B cell (primary cell): ENCODE results near the gene CDK4. TPM values are rescaled to one million over a fixed set of nuclear protein-coding genes. Genes with fewer than 3 reads are reported as not detected.

Experiments
- ATAC-seq: fragments of 200-7000 bp; cut with Tn5 transposase; one replicate; pipeline ENCODE4 v1.10.0; 2021; ENCODE audit warnings: low read depth, mild to moderate bottlenecking, moderate number of reproducible peaks, moderate library complexity
- CTCF ChIA-PET: fragments of 350-600 bp; sonication (Branson Sonifier 250); formaldehyde crosslinking; loops from one replicate; lab custom pipeline; 2021; ENCODE audit warnings: antibody characterized with exemption, inconsistent platforms; lab: Charles Lee
- POLR2A ChIA-PET: fragments of 350-600 bp; sonication (Branson Sonifier 250); formaldehyde crosslinking; loops from one replicate; lab custom pipeline; 2021; ENCODE audit warnings: antibody characterized with exemption; lab: Charles Lee
- DNase-seq: peaks from one replicate; pipeline ENCODE4 v3.0.0; 2013
- H2AFZ ChIP-seq: 2 replicates; pipeline ENCODE4 v1.6.1; 2012; ENCODE audit warnings: mild to moderate bottlenecking, low read depth, low read length; ENCODE audit not compliant: insufficient read depth, poor library complexity, severe bottlenecking
- H3K27ac ChIP-seq, 2 donors: 1 replicate in 1 of 2; 2 replicates in 1 of 2; pipeline ENCODE4 v1.5.1; 2012 to 2013; ENCODE audit warnings: low read length in 2 of 2, mild to moderate bottlenecking in 2 of 2, moderate library complexity in 1 of 2
- H3K27me3 ChIP-seq, 4 experiments: fragments of 200-600 bp in 1 of 4; sonication (generic) in 1 of 4; replicated peaks in 1 of 4; 1 replicate in 2 of 4; 2 replicates in 2 of 4; pipeline versions ENCODE4 v1.6.1 to v1.7.0; 2013 to 2016; ENCODE audit warnings: low read length in 3 of 4, mild to moderate bottlenecking in 2 of 4, mixed read lengths in 1 of 4, moderate library complexity in 1 of 4; ENCODE audit not compliant: insufficient read depth in 4 of 4, control insufficient read depth in 3 of 4; ENCODE audit errors: control extremely low read depth in 1 of 4
- H3K36me3 ChIP-seq, 2 experiments: replicated peaks in 1 of 2; 1 replicate in 1 of 2; 2 replicates in 1 of 2; pipeline versions ENCODE4 v1.6.1 to v1.7.1; 2013; ENCODE audit warnings: low read length in 1 of 2; ENCODE audit not compliant: insufficient read depth in 2 of 2, control insufficient read depth in 1 of 2; ENCODE audit errors: control extremely low read depth in 1 of 2, extremely low read depth in 1 of 2
- H3K4me1 ChIP-seq, 2 donors: fragments of 200-600 bp in 1 of 2; sonication (generic) in 1 of 2; 1 replicate in 1 of 2; 2 replicates in 1 of 2; pipeline versions ENCODE4 v1.5.1 to v1.6.1; 2013 to 2017; ENCODE audit warnings: low read length in 2 of 2; ENCODE audit not compliant: control insufficient read depth in 2 of 2, insufficient read depth in 2 of 2
- H3K4me2 ChIP-seq: replicated peaks from 2 replicates; pipeline ENCODE3; 2012; ENCODE audit warnings: mild to moderate bottlenecking, low read depth, low read length; ENCODE audit not compliant: poor library complexity, severe bottlenecking
- H3K4me3 ChIP-seq, 5 experiments: fragments of 200-600 bp in 1 of 5; sonication (generic) in 1 of 5; 1 replicate in 3 of 5; 2 replicates in 2 of 5; pipeline versions ENCODE4 v1.5.1 to v1.7.0; 2011 to 2016; ENCODE audit warnings: low read length in 4 of 5, mild to moderate bottlenecking in 4 of 5, low read depth in 2 of 5, control low read depth in 1 of 5, moderate library complexity in 1 of 5; ENCODE audit not compliant: insufficient read depth in 1 of 5; ENCODE audit errors: control extremely low read depth in 1 of 5, extremely low read depth in 1 of 5
- H3K79me2 ChIP-seq: fragments of 200-600 bp; sonication (generic); one replicate; pipeline ENCODE4 v1.6.0; 2016; ENCODE audit warnings: low read length; ENCODE audit not compliant: control insufficient read depth, insufficient read depth
- H3K9ac ChIP-seq: fragments of 200-600 bp; sonication (generic); 2 replicates; pipeline ENCODE4 v1.6.1; 2017; ENCODE audit warnings: mild to moderate bottlenecking, low read length, moderate library complexity
- H3K9me3 ChIP-seq, 3 donors: one replicate each; pipeline versions ENCODE4 v1.6.1 to v1.7.1; 2013; ENCODE audit warnings: low read length in 2 of 3; ENCODE audit not compliant: control insufficient read depth in 2 of 3, insufficient read depth in 1 of 3; ENCODE audit errors: control extremely low read depth in 1 of 3
- H4K20me1 ChIP-seq: 2 replicates; pipeline ENCODE4 v1.6.0; 2012; ENCODE audit warnings: mild to moderate bottlenecking, low read length; ENCODE audit not compliant: insufficient read depth, control insufficient read depth, poor library complexity, severe bottlenecking
- H3K27ac Mint-ChIP-seq: one replicate; pipeline ENCODE4 v1.8.0; 2021; ENCODE audit warnings: mixed read lengths
- H3K27me3 Mint-ChIP-seq: one replicate; pipeline ENCODE4 v1.8.0; 2021; ENCODE audit warnings: mixed read lengths
- H3K4me1 Mint-ChIP-seq: one replicate; pipeline ENCODE4 v1.8.0; 2021; ENCODE audit warnings: mixed read lengths
- H3K4me3 Mint-ChIP-seq: one replicate; pipeline ENCODE4 v1.8.0; 2021; ENCODE audit warnings: mixed read lengths
- H3K9me3 Mint-ChIP-seq: one replicate; pipeline ENCODE4 v1.8.0; 2022; ENCODE audit warnings: mixed read lengths; ENCODE audit not compliant: insufficient read depth
- EZH2 ChIP-seq: IDR thresholded peaks from 2 replicates; pipeline ENCODE4 v1.6.1; 2012; ENCODE audit warnings: borderline replicate concordance, low read depth, mild to moderate bottlenecking, moderate library complexity, low read length; ENCODE audit not compliant: insufficient read depth, poor library complexity, severe bottlenecking
- WGBS: methylation state at CpG from one replicate; pipeline ENCODE4 v1.1.5; 2013; ENCODE audit warnings: missing lambda C conversion rate; ENCODE audit not compliant: insufficient coverage; 5-methylcytosine and 5-hydroxymethylcytosine counted together
- intact Hi-C: fragments of 100-400 bp; cut with micrococcal nuclease; formaldehyde crosslinking; loops from one replicate; pipeline ENCODE4 v1.10.0; 2022
- polyA plus RNA-seq: library from polyadenylated mRNA; depleted of rRNA; stranded (reverse); fragments of >200 nt; gene quantifications from 2 replicates; pipeline ENCODE4 v1.2.3, GENCODE V29; 2012
- total RNA-seq, 2 donors: library from RNA; stranded (reverse); fragments of 120-200 nt in 1 of 2; gene quantifications; 1 replicate in 1 of 2; 2 replicates in 1 of 2; pipeline versions ENCODE4 v1.2.3 to v1.2.4, GENCODE V29; 2013 to 2022
- TF ChIP-seq, protein P1 (sequence below): fragments of 200-600 bp; IDR thresholded peaks from one replicate; pipeline ENCODE4 v1.8.0; 2022; ENCODE audit warnings: antibody characterized with exemption, mild to moderate bottlenecking

CDK4 gene
- total and polyA plus RNA-seq, 2 donors (not counting 1 experiment from before 2014, with no cell fraction given) = 34.8 to 44.6 TPM

DNA sequence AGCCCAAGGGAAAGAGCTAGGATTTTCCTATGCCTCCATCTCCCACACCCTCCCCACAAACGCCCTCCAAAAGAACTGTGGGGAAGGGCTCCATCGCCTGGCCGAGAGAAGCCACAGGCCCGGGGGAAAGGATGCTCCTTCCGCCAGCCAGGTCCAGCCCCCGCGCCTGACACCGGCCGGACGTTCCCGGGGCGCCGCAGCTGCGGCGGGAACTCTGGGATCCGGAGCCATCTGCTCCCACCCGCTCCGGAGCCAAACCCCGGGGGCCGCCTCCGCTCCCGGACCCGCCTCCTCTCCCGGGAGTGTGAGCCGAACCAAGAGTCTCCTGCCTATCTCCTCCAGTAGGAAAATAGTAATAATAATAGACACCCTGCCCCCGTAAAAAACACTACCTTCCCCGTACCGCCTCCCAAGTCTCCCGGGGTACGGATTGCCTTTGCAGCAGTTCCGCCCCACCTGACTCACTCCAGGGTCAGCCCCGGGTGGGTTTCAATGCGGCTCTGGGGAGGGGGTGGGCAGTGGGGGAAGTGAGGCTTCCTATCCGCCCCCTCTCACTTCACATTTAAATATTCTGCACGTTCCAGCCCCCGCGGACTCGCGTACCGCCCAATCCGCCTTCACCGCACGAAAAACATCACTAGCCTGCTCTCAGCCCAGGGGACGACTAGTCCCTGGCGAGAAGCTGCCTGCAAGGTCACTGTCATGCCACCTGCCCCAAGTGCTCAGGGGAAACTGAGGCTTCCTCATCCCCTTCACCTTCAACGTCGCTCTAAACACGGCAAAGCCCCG is 16.0 kb downstream of the CDK4 start:
- peaks cover 20 to 23% of the 10 kb centered on the region in 2 donors for H3K4me1 ChIP-seq
- ChIA-PET POLR2A (no interaction called here), CTCF (no interaction called here)
- H3K4me3 ChIP-seq = no peak overlapping the region
- H3K27ac ChIP-seq = no peak overlapping the region
- no peaks in the 10 kb centered on the region for H3K27me3 ChIP-seq
- no peak overlapping the region for H3K4me2 ChIP-seq
- peaks cover 40% of the 10 kb centered on the region for H3K79me2 ChIP-seq
- no peak overlapping the region for H2AFZ ChIP-seq
- ATAC-seq (no peak), DNase-seq (no peak)
- H3K9ac ChIP-seq = no peak overlapping the region
- WGBS = 92% methylated on average over 28 of the region's 49 CpGs
- peak overlapping the region; percentile 57 for H3K27ac Mint-ChIP-seq
- H4K20me1 ChIP-seq = peaks cover 57% of the 10 kb centered on the region
- peaks cover 0 to 64% of the 10 kb centered on the region in 2 experiments for H3K36me3 ChIP-seq
- no peaks in the 10 kb centered on the region for H3K9me3 Mint-ChIP-seq
- H3K27me3 Mint-ChIP-seq = no peaks in the 10 kb centered on the region
- peaks cover 19% of the 10 kb centered on the region for H3K4me1 Mint-ChIP-seq
- no peak for TF ChIP-seq EZH2
- TF ChIP-seq, protein P1, sequence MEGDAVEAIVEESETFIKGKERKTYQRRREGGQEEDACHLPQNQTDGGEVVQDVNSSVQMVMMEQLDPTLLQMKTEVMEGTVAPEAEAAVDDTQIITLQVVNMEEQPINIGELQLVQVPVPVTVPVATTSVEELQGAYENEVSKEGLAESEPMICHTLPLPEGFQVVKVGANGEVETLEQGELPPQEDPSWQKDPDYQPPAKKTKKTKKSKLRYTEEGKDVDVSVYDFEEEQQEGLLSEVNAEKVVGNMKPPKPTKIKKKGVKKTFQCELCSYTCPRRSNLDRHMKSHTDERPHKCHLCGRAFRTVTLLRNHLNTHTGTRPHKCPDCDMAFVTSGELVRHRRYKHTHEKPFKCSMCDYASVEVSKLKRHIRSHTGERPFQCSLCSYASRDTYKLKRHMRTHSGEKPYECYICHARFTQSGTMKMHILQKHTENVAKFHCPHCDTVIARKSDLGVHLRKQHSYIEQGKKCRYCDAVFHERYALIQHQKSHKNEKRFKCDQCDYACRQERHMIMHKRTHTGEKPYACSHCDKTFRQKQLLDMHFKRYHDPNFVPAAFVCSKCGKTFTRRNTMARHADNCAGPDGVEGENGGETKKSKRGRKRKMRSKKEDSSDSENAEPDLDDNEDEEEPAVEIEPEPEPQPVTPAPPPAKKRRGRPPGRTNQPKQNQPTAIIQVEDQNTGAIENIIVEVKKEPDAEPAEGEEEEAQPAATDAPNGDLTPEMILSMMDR = no peak
- no peaks in the 10 kb centered on the region for H3K9me3 ChIP-seq
- no peak overlapping the region for H3K4me3 Mint-ChIP-seq
- intact Hi-C loops = no loop called here

DNA sequence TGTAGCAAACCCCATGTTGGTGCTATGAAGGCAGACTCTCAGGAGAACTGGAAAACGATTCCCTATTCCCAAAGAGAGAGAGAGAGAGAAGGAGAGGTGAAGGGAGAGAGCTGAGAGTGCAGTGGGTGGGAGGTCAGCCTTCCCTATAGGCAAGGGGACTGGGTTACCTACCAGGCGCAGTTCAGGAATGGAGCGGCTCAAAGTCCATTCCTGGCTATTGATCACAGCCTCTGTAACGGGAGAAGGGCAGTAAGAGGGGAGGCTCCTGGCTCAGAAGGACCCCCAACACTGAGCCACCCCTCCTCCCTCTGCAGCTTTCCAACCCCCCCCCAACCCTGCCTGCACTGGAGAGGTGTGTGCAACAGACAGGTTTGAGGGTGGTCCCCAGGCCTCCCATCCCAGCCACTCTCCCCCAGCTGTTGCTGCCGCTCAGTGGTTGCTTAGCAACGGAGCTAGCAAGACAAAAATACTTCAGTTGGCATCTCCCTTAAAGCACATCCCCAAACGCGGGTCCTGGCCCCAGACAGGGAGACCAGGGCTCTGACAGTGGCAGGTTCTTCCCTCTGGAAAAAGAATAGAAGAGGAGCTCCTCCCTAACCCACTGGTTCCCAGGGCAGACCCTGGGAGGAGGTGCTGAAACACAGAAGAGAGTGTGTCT is 16.8 kb downstream of the CDK4 start:
- Histone ChIP-seq H3K4me1 (peaks cover 12 to 15% of the 10 kb centered on the region in 2 donors), H3K9me3 (no peaks in the 10 kb centered on the region), H3K4me3 (no peak overlapping the region), H2AFZ (no peak overlapping the region), H3K27me3 (no peaks in the 10 kb centered on the region), H3K36me3 (peaks cover 0 to 70% of the 10 kb centered on the region in 2 experiments), H3K79me2 (peaks cover 32% of the 10 kb centered on the region), H3K4me2 (no peak overlapping the region), H3K27ac (no peak overlapping the region), H3K9ac (no peak overlapping the region), H4K20me1 (peaks cover 50% of the 10 kb centered on the region)
- H3K4me3 Mint-ChIP-seq = no peak overlapping the region
- peaks cover 13% of the 10 kb centered on the region for H3K4me1 Mint-ChIP-seq
- ChIA-PET CTCF (no interaction called here), POLR2A (no interaction called here)
- H3K27me3 Mint-ChIP-seq = no peaks in the 10 kb centered on the region
- TF ChIP-seq, protein P1 = no peak
- TF ChIP-seq EZH2 = no peak
- 91% methylated on average over 6 of the region's 8 CpGs for WGBS
- H3K27ac Mint-ChIP-seq = no peak overlapping the region
- H3K9me3 Mint-ChIP-seq = no peaks in the 10 kb centered on the region
- intact Hi-C loops = no loop called here
- ATAC-seq = no peak
- DNase-seq = no peak
